Measurements from ENCODE around the gene RNF144B.
"Not testable (repeated sequence)": the region's sequence is repeated elsewhere in the genome, so short reads cannot be mapped to it uniquely, and the experiment has no call there.

GRCh38 chr6:18398225-18398624 lies 11.1 kb downstream of the RNF144B start:
- not testable (repeated sequence) for TF ChIP-seq POLR2AphosphoS5, TAF1 (IDR thresholded peaks at IDR 0.05; ENCODE audit: low read depth, low read length)

All from GM12891 (cell line).